ENCODE results near the gene PIP4P1.
A peak's percentile ranks its signal among the peaks of the same experiment; 100 is the strongest.
"Not testable (repeated sequence)": the region's sequence is repeated elsewhere in the genome, so short reads cannot be mapped to it uniquely, and the experiment has no call there.

PIP4P1 gene

GRCh38 chr14:20461225-20462141, at the start of gene PIP4P1:
TSS of gene PIP4P1 (minus strand) at chr14:20461434. CDS start at chr14:20461325, 109 bp downstream.
- DNase-seq (ENCODE audit: low read depth), result peak; percentile 98

GRCh38 chr14:20508367-20508766, 47.1 kb upstream of the PIP4P1 start:
- no peak for DNase-seq (ENCODE audit: low read depth)

- not testable (repeated sequence) for DNase-seq (ENCODE audit: low read depth)
These were observed 46.3 kb upstream of the PIP4P1 start for GRCh38 chr14:20507537-20507936.

GRCh38 chr14:20506752-20507151, 45.5 kb upstream of the PIP4P1 start:
- DNase-seq (ENCODE audit: low read depth), result not testable (repeated sequence)

- not testable (repeated sequence) for DNase-seq (ENCODE audit: low read depth)
These were observed 45.0 kb upstream of the PIP4P1 start for GRCh38 chr14:20506276-20506675.

- DNase-seq (ENCODE audit: low read depth), result no peak
These were observed 42.7 kb upstream of the PIP4P1 start for GRCh38 chr14:20503898-20504297.

- no peak for DNase-seq (ENCODE audit: low read depth)
These were observed 40.1 kb upstream of the PIP4P1 start for GRCh38 chr14:20501346-20501745.

- DNase-seq (ENCODE audit: low read depth), result no peak
These were observed 38.6 kb upstream of the PIP4P1 start for GRCh38 chr14:20499881-20500280.

- no peak for DNase-seq (ENCODE audit: low read depth)
These were observed 37.9 kb upstream of the PIP4P1 start for GRCh38 chr14:20499108-20499507.

- DNase-seq (ENCODE audit: low read depth), result no peak
These were observed 37.4 kb upstream of the PIP4P1 start for GRCh38 chr14:20498622-20499021.

- no peak for DNase-seq (ENCODE audit: low read depth)
These were observed 33.9 kb upstream of the PIP4P1 start for GRCh38 chr14:20494935-20495766.

- DNase-seq (ENCODE audit: low read depth), result no peak
These were observed 32.4 kb upstream of the PIP4P1 start for GRCh38 chr14:20493634-20494033.

- DNase-seq (ENCODE audit: low read depth), result no peak
These were observed 31.3 kb upstream of the PIP4P1 start for GRCh38 chr14:20492486-20492885.

- no peak for DNase-seq (ENCODE audit: low read depth)
These were observed 29.3 kb upstream of the PIP4P1 start for GRCh38 chr14:20490563-20490962.

GRCh38 chr14:20489093-20489994, 28.1 kb upstream of the PIP4P1 start:
- DNase-seq (ENCODE audit: low read depth), result no peak

GRCh38 chr14:20487396-20487725, 26.1 kb upstream of the PIP4P1 start:
- no peak for DNase-seq (ENCODE audit: low read depth)

- no peak for DNase-seq (ENCODE audit: low read depth)
These were observed 25.6 kb upstream of the PIP4P1 start for GRCh38 chr14:20486684-20487395.

GRCh38 chr14:20485900-20486299, 24.7 kb upstream of the PIP4P1 start:
- no peak for DNase-seq (ENCODE audit: low read depth)

- DNase-seq (ENCODE audit: low read depth), result no peak
These were observed 21.1 kb upstream of the PIP4P1 start for GRCh38 chr14:20482382-20482781.

- DNase-seq (ENCODE audit: low read depth), result no peak
These were observed 17.7 kb upstream of the PIP4P1 start for GRCh38 chr14:20478894-20479293.

- DNase-seq (ENCODE audit: low read depth), result no peak
These were observed 16.1 kb upstream of the PIP4P1 start for GRCh38 chr14:20477211-20477876.
